HUDEP-2 (cell line): Measurements from ENCODE around the gene PIP4K2B.

Source experiments
- DNase-seq, 76 experiments: peaks; one replicate each; lab custom pipeline; 2025; ENCODE audit not compliant: unreplicated experiment in 76 of 76; lab: John Stamatoyannopoulos, UW

PIP4K2B gene

DNA sequence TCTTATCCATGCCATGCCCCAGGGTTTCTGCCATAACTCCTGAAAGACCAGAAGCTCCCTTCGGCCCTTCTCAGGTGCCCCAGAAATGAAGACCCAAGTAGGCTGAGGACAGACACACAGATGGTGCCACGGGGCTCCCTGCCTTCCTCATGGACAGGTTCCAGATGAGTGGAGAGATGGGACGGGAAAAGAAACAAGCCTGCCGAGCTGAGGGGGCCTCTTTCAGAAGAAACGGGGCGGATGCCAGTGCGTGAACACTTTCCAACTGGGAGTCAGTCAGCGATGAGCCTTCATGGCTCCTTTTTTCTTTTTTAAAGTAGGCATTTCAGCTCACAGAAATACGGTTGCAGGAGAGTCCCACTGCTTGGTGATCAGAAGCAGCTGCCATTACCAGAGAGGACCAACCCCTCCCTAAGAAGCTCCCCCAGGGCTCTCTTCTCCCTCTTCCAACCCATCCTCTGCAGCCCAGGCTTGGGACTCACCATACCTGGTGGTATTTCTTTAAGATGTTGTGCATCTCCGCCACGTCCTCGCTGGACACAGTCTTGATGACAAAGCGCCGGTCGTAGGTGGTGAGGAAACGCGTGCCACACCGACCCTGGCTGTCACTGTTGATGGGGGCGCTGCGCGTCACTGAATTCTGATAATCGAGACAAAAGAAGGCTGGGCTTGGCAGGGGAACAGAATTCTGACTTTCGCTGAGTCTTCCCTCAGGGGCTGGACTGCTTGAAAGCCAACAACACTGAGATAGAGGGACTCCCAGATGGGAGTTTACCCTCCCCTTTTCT, 19.2 kb downstream of the PIP4K2B start:
- DNase-seq = no peak

DNA sequence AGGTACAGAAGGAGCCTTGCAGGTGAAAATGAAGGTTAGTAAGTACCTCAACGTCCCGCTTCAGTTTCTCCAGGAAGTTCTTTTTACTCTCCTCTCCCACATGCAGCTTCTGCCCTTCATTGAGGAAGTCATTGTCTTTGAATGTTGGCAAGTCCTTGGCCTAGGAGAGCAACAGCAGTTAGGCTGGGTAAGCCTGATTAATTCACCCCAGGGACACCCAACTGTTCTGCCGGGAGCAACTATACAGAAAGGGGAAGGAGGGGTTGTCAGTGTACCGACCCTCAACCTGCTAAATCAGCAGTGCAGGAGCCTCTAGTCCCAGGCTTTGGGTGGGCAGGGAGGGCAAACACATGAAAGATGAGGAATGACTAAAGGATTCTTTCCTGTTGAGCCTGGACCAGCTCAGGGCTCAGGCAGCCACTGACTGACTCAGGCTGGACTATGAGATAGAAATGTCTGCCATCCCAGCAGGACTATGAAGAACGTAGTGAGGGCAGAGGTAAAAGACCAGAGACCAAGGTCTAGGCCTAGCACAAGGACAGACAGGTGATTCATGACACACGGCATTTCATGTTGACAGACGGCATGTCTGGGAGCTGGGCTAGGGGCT, 21.6 kb downstream of the PIP4K2B start:
- no peak for DNase-seq

DNA sequence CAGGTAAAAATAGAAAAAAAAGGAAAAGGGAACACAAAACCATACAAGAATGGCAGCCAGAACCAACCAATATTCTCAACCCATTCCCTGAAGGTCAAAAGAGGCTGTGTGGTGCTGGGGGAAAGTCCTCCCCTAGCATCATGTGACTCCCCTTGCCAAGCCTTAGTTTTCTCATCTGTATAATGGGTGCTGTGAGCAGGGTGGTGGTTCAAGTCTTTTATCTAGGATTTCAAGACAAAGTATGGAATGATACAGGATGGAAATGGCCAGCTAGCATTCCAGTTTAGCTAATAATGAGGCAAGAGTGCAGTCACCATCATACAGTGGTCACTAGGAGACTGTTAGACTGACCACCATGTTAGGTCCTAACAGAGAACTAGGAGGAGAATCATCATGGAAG, 26.1 kb downstream of the PIP4K2B start:
- no peak for DNase-seq

DNA sequence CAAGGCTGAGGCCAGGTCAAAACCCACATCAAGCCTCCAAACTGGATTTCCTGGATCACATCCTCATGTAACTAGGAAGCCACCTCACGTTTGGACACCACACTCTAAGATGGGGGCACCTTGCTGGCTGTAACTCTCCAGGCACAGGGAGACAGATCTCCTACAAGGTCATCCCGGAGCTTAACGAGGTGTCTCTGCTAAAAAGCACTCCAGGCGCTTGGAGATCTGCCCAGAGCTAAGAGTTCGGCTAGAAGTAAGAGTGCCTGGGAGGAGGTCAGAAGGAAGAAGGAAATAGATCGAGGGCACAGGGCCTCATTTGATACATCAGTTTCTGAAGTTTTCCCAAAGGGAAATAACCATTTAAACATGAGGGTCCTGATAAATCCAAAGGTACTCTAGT, 30.9 kb downstream of the PIP4K2B start:
- no peak for DNase-seq

DNA sequence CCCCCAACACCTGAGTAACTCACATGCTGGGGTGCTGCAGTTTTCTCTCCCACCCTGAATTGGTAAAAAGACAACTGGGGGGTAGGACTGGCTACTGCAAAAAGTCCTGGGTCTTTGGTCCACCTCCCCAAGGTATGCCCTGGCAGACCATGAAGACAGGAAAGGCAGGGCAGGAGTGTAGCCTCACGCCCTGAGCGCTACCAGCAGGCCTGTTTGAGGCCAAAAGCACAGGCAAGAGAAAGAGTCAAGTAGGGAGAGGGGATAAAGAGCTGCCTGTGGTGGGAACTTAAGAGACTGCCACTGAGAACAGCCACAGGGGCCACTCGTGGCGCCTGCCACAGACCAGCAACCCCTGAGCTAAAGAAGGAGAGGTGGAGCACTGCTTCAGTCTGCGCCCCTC, 33.0 kb downstream of the PIP4K2B start:
- no peak for DNase-seq

DNA sequence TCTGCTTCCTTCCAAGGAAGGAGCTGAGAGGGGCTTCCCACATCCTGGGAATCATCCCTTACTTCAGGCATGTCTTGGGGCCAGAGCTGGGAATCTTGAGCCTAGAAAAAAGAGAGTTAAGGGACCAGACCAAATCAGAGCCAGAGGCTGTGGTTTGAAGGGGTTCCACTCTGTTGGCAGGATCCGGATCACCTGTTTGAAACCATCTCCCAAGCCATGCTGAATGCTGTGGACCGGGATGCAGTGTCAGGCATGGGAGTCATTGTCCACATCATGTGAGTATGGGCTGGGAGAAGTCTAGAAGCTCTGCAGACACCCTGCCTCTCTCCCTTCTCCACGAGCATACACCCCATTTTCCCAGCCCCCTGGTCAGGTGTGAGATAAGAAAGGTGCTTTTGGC, 37.1 kb downstream of the PIP4K2B start:
- DNase-seq = no peak

DNA sequence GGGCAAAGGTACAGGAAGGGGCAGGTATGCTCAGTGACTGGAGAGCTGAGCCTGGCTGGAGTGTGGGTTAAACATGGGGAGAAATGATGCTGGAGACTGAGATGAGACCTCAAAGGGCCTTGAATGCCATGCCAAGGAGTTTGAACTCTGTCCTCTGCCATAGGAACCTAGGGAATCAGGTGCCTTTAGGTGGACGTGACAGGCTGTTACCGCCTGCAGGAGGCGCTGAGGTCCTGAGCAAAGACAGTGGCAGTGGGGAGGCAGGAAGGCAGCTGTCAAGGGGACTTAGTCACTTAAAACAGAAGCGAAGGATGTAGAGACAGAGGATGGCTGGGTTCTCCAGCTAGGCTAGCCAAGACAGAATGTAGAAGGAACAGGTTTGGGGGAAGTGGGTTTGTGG, 37.7 kb downstream of the PIP4K2B start:
- DNase-seq = peak in 25 of 76 experiments; percentile 4 to 49 (median 16)

DNA sequence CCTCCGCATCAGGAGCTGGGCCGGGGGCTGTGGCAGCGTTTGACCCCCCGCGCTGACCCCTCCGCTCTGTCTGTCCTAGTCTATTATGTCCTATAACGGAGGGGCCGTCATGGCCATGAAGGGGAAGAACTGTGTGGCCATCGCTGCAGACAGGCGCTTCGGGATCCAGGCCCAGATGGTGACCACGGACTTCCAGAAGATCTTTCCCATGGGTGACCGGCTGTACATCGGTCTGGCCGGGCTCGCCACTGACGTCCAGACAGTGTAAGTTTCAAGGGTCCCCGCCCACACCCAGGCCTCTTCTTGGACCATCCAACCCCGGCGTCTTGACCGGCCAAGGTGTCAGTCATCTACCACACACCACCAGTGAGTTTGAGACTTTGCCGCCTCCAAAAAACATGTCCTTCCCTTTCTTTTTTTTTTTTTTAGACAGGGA, 46.3 kb downstream of the PIP4K2B start:
- DNase-seq = no peak

DNA sequence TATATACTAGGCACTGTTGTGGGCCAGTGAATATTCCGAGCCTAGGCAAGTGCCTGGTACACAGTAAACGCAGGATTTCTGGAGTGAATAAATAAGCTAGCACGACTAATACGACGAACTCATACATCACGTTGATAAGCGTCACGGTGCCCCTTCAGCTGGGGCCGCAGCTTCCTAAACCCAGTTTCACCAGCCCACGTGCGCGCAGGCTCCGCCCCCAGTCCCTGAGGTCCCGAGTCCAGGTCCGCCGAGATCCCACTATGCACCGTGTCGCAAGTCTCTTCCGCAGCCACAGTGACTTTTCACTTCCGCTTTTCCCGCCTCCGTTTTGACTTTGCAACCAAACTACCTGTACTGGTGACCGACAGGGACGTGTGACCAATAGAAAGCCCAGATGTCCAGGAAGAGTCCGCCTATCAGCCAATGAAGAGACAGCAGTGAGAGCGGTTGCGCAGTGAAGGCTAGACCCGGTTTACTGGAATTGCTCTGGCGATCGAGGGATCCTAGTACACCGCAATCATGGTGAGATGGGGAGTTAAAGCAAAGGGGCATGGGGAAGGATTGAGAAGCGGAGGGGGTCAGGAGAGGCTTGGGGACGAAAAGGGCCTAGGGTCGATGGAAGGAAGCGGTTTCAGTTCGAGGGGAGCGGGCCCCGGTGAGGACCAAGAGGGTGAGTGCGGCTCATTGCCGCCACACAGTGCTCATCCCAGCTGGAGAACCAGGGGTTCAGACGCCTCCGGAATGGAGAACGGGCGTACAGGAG, 46.9 kb downstream of the PIP4K2B start, which contains the start of gene PSMB3:
TSS of gene PSMB3 (plus strand) at position 434 of the 763 bp plus-strand sequence. CDS start at position 520, 86 bp downstream.
- peak in 75 of 76 experiments; percentile 68 to 99 (median 97) for DNase-seq

DNA sequence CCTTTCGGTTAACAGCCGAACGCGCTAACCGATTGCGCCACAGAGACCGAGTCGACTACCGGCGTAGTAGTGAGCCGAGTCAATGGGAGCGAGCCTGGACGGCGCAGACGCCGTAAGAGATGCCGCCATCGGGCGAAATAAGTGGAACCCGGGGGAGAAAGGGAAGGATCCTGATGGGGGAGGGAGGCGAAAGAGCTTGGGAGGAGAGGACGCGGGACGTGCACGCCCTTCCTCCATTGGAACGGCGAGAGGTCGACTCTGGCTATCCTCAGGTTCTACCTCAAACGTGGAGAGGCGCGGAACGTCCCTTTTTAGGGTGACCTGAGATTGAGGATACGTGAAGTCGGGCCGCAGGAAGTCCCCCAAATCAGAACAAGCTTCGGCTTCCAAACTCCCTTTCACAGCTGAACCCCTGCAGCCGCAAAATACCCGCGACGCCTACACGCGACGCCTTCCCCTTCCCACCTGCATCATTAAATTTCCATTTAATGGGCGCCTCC, 47.5 kb downstream of the PIP4K2B start:
- DNase-seq = peak in 63 of 76 experiments; percentile 19 to 86 (median 63)

DNA sequence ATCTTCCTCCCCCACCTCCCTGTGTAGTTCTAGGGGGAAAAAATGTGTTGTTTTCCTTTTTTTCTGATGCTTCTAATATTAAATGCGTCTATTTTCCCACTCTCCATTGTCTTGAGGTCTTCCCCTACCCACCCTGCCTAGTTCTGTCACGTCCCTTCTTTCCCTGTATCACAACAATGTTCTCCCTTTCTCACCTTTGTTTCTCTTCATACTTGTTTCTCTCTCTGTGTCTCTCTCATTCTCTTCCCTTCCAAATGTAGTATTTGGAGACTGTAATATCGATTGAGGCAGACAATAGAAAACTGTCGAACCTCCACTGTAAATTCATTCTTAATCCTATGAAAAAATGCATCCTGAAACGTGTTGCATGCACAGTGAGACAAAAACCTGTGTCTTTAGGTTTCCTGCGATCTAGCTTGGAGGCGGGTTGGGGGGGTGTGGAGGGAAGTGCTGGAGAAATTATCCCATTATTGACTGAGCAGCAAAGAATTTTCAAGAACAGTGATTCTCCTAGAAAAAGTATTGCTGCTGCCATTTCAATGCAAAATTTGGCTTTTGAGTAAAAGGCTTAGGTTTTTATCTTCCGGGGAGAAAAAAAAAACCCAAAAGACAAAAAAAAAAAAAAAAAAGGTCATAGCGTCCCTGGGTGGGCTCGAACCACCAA, 48.1 kb downstream of the PIP4K2B start:
- DNase-seq = peak in 3 of 76 experiments; percentile 29 to 47 (median 35)

DNA sequence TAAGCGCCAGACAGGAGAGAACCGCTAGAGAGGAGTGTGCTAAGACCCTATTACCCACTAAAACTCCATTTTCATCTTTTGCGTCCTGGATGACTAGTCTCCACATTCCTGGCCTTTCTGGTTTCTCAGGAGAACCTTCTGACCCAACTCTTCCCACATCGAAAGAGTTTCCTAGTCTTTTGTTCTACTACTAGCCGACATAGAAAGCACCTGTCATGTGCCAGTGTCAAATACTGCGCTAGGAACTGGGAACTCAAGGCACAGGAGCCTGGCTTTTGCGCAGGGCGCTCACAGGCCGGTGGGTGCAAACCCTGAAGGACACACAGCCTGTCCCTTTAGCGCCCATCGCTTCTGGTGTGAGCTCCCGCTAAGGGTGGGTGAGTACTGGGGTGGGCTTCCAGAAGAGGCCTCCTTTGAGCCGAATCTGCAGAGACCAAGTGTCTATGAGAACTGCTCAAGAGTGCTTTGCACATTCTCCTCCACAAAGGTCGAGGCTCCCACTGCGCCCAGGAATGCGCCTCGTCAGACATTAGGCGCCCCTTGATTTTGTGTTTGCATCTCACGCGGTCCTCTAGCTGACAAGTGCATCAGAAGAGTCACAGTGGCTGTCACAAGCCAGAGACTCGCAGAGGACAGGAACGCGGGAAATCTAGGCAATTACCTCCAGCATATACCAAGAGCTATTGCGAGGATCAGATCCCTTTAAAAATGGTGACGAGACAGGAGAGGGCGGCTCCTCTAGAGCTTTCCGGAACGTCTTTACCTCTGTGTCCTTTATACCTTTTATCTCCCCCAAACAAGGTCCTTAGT, 48.8 kb downstream of the PIP4K2B start:
- peak in 23 of 76 experiments; percentile 9 to 36 (median 25) for DNase-seq

DNA sequence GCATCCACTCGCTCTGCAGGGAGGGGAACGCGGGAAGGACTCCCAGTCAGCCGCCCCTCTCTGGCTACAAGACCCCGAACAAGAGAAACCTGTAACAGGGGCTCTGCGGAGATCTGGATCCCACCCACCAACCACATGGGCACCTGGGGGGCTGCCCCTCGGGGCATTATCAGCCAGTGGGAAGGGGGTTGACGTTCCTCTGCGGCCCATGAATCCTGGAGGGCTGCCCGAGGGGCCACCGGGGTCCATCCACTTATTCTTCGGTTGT, 49.4 kb downstream of the PIP4K2B start:
- no peak for DNase-seq

DNA sequence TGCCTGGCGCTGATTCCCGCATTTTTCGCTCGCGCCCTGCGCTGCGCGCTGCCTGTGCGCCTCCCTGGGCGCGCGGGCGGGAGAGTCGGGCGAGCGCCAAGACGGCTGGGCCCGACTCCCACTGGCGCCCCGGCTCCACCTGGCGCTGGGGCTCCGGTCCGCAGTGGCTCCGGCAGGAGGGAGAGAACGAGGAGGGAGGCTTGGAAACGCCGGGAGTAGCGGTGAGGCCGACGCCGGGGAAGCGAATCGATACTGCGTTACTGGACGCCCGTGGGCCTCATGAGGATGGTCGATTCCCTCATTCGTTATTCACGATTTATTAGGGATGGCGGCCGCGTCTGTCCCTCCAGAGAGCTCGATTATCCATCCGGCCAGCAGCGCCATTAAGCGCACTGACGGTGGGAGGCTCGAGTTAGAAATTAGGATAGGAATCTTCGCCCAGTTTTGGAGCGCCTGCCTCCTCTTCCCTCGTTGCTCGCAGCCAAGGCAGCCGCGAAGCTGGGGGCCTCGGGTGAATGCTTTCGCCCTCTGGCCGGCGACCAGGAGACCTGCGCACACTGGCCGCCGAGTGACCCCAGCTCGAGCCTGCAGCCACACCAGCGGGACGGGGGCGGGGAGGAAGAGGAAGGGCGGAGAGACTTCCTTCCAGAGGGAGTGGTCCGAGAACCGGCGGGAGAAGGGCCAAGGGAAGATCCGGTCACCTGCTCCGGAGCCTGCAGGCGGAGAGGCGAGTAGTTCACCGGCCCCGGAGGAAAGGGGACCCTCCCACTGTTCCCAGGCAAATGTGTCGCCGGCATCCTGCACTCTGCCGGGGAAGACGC, 49.9 kb downstream of the PIP4K2B start:
- peak in 57 of 76 experiments; percentile 15 to 74 (median 44) for DNase-seq

DNA sequence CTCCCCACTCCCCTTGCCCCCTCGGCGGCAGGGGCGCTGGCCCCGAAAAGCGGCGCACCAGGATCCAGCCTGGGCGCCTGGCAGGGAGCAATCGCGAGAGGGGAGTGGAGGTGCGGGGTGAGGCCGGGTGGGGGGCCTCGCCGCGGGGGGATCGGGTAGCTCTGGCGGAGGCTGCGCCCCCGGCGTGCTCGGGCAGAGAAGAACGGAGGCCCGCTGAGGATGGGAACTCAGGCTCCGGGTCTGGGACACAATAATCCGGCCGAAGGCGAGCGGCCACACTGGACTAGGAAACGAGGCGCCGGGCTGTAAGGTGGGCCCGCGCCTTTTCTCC, 50.5 kb downstream of the PIP4K2B start:
- no peak for DNase-seq

DNA sequence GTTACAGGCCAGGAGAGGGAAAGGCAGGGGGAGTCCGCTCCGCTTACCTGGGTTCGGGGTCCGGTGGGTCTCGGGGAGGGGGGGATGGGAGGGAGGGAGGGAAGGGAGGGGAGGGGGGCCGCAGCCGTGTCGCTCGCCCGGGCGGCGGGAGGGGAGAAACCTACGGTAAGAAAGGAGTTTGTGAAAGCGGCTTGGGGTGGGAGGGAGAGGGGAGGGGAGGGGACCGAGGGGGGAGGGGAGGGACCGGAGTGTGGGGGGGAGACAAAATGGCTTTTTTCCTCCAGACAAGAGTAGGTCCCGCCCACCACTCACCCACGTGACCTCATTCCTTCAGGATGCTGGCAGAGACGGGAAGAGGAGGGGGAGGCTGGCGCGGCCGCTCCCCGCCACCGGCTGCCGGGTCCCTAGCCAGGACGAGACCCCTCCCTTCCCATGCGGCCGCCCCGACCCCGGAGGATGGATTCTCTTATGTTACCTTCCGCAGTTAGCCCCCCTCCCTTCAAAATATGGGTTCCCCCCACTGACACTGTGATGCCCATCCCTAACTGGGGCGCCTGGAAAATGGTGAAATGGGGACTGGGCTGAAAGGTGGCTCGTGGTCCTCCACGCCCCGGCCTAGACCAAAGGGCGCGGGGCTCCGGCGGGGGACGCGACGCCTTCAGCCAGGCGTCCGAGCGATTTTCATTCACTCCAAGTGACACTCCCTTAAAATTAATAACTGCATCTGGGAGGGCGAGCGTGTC, 51.0 kb downstream of the PIP4K2B start, which contains the start of gene PCGF2:
TSS of gene PCGF2 (minus strand) at position 188 of the 743 bp plus-strand sequence. CDS start 7,934 bp downstream, outside the sequence.
- peak in 16 of 76 experiments; percentile 6 to 37 (median 20) for DNase-seq

DNA sequence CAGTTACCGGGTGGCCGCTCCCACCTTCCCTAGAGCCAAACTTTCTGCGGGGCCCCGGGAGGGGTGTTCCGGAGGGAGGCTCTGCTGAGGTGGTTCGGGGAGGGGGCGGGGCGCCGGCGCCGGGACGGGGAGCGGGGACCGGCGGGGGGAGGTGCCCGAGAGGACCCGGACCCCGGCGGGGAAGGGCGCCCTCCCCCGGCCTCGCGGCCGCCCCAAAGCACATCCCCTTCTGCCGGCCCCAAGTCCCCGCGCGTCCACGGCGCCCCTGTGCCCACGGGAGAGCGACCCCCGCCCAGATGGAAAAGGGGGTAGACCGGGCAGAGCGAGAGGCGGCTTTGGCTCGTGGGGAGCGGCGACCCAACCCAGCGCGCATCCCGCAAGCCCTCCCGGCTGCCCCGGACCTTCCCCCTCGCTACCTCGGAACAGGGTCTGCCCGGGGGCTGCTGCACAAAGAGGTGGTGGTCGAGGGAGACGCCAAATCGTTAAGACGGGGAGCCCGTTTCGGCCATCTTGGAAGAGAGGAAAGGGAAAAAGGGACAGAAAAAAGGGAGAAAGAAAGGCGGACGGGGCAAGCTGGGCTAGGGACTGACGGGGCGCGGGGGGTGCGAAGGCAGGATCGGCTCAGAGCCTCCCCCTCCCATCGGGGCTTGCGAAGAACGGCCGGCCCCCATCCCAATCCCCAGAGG, 51.8 kb downstream of the PIP4K2B start:
- no peak for DNase-seq
